Fibroblast of the aortic adventitia (primary cell): ENCODE data around the gene PPP2R5B. TPM values are rescaled to one million over a fixed set of nuclear protein-coding genes. Genes with fewer than 3 reads are reported as not detected.

Experiments used
- DNase-seq: peaks from one replicate; pipeline ENCODE4 v3.0.0-alpha.2; 2010; ENCODE audit warnings: low read depth
- H3K4me3 ChIP-seq: 2 replicates; pipeline ENCODE4 v1.5.1; 2011; ENCODE audit warnings: low read depth, mild to moderate bottlenecking, control low read depth, low read length, moderate library complexity
- total RNA-seq: library from RNA; depleted of rRNA; stranded (reverse); fragments of >200 nt; gene quantifications from 2 replicates; pipeline ENCODE4 v1.2.3, GENCODE V29; 2012; ENCODE audit warnings: low replicate concordance
- TF ChIP-seq, protein P1 (sequence below): IDR thresholded peaks from 2 replicates; pipeline ENCODE4 v1.5.1; 2011; ENCODE audit warnings: mild to moderate bottlenecking, low read length, control low read depth, inconsistent platforms; ENCODE audit not compliant: insufficient read depth

Gene PPP2R5B
- total RNA-seq, 1 donor, result 7.9 TPM

DNA sequence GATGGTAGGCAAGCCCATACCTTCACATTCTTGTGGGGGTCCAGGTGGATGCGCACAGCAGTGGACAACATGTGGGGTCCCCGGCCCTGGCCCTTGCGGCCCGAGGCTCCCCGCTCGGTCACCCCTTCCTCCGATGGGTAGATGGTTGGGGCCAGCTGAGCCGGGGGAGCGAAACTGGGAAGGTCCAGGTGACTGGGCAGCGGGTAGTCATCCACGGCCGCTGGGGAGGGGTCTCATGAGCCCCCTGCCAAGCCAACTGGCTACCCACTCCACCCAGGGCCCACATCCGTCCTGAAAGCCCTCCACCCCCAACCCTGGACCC is 18.2 kb upstream of the PPP2R5B start:
- H3K4me3 ChIP-seq, result no peak overlapping the region
- TF ChIP-seq, protein P1, sequence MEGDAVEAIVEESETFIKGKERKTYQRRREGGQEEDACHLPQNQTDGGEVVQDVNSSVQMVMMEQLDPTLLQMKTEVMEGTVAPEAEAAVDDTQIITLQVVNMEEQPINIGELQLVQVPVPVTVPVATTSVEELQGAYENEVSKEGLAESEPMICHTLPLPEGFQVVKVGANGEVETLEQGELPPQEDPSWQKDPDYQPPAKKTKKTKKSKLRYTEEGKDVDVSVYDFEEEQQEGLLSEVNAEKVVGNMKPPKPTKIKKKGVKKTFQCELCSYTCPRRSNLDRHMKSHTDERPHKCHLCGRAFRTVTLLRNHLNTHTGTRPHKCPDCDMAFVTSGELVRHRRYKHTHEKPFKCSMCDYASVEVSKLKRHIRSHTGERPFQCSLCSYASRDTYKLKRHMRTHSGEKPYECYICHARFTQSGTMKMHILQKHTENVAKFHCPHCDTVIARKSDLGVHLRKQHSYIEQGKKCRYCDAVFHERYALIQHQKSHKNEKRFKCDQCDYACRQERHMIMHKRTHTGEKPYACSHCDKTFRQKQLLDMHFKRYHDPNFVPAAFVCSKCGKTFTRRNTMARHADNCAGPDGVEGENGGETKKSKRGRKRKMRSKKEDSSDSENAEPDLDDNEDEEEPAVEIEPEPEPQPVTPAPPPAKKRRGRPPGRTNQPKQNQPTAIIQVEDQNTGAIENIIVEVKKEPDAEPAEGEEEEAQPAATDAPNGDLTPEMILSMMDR, result no peak

DNA sequence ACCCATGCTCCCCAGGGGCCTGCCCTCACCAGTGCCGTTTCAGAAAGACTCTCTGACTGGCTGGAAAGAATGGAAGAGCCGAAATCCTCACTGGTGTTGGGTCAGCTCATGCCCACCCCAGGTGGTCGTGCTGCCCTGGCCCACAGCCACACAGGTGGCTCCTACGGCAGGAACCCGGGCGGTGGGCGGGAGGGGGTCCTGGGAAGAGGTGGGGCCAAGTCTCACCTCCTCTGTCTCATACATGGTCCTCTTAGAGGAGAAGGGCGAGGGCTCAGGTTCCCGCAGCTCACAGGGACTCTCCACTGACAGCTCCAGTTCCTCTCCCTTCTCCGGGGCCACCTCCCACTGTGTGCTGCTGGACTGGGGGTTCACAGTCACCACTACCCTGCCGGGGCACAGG is 15.7 kb upstream of the PPP2R5B start:
- TF ChIP-seq, protein P1, result no peak
- no peak for DNase-seq

More for the DNA sequence above, 18.2 kb upstream of the PPP2R5B start:
- no peak for DNase-seq

GRCh38 chr11:64909653-64910343 is 14.7 kb upstream of the PPP2R5B start:
- TF ChIP-seq, protein P1, result no peak
- no peak for DNase-seq

More for the DNA sequence above, 15.7 kb upstream of the PPP2R5B start:
- H3K4me3 ChIP-seq, result no peak overlapping the region

DNA sequence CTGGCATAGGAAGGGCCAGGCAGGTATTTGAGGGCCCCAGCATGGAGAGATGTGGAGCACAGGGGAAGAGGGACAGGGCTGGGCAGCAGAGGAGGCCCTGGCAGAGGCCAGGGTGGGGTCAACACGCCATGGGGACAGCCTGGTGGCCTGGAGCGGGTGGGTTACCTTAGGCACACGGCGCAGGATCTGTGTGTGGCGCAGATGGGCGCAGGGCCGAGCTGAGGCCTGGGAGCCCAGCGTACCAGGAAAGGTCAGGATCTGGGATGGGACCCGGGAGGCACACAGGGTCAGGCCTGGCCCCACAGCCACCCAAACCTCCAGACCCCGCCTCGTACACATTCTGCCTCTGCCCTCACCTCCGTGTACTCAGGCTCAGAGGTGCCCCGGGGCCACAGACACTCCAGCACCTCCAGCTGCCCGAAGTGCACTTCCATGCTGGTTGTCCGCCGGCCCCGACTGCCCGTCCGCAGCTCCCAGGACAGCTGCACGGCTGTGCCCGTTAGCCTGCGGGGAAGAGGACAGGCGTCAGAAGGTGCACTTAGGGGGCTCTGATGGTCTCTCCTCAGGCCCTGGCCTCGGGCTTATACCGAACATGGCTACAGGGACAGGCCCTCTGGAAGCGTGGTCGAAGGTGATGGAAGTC is 13.9 kb upstream of the PPP2R5B start:
- DNase-seq, result no peak
- no peak overlapping the region for H3K4me3 ChIP-seq
- TF ChIP-seq, protein P1, result no peak

More at GRCh38 chr11:64909653-64910343, 14.7 kb upstream of the PPP2R5B start:
- H3K4me3 ChIP-seq, result no peak overlapping the region

DNA sequence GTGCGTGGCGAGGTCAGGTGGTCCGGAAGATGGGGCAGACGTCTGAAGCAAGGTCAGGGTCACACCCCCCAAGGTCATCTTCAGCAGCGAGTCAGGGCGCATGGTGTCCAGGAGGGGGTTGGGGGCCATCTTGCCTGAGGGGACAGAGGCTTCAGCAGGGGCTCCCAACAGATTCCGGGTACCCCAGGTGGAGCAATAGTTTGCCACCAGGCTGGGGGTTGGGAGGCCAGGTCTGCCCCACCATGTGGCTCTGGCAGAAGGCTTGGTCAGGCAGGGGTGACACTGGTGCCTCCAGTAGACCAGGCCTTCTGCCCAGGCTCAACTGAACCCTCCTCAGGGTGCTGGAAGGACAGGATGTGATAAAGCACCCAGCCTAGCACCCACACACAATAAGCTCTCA is 13.3 kb upstream of the PPP2R5B start:
- TF ChIP-seq, protein P1, result no peak
- no peak for DNase-seq
- H3K4me3 ChIP-seq, result no peak overlapping the region

- DNase-seq, result no peak
- TF ChIP-seq, protein P1, result no peak
- H3K4me3 ChIP-seq, result no peak overlapping the region
Measured at GRCh38 chr11:64911689-64912088, 12.8 kb upstream of the PPP2R5B start.
